Activated CD8-positive, alpha-beta T cell treated with anti-CD3 and anti-CD28 coated beads for 36 hours (primary cell): Measurements from ENCODE around the gene BCDIN3D. TPM values are rescaled to one million over a fixed set of nuclear protein-coding genes. Genes with fewer than 3 reads are reported as not detected.

Experiments
- ATAC-seq: fragments of 200-7000 bp; cut with Tn5 transposase; one replicate; pipeline ENCODE4 v1.10.0; 2021; ENCODE audit warnings: mild to moderate bottlenecking, moderate library complexity
- CTCF ChIA-PET: fragments of 350-600 bp; sonication (Branson Sonifier 250); formaldehyde crosslinking; loops from one replicate; lab custom pipeline; 2021; ENCODE audit warnings: antibody characterized with exemption; lab: Charles Lee
- POLR2A ChIA-PET: fragments of 350-600 bp; sonication (Branson Sonifier 250); formaldehyde crosslinking; loops from one replicate; lab custom pipeline; 2021; ENCODE audit warnings: antibody characterized with exemption; lab: Charles Lee
- DNase-seq: peaks from one replicate; pipeline ENCODE4 v3.0.0-alpha.2; 2020
- H3K27ac Mint-ChIP-seq: one replicate; pipeline ENCODE4 v1.8.0; 2021; ENCODE audit warnings: mild to moderate bottlenecking, mixed read lengths
- H3K27me3 Mint-ChIP-seq: one replicate; pipeline ENCODE4 v1.8.0; 2021; ENCODE audit warnings: mixed read lengths
- H3K36me3 Mint-ChIP-seq: one replicate; pipeline ENCODE4 v1.8.0; 2021; ENCODE audit warnings: low read depth, mixed read lengths
- H3K4me1 Mint-ChIP-seq: one replicate; pipeline ENCODE4 v1.8.0; 2021; ENCODE audit warnings: low read depth, mixed read lengths
- H3K4me3 Mint-ChIP-seq: one replicate; pipeline ENCODE4 v1.8.0; 2021; ENCODE audit warnings: mild to moderate bottlenecking, moderate library complexity, mixed read lengths
- H3K9me3 Mint-ChIP-seq: one replicate; pipeline ENCODE4 v1.8.0; 2021; ENCODE audit warnings: mixed read lengths
- intact Hi-C: fragments of 100-400 bp; cut with micrococcal nuclease; formaldehyde crosslinking; loops from one replicate; pipeline ENCODE4 v1.10.0; 2022
- total RNA-seq, 2 experiments: library from RNA; stranded (reverse); gene quantifications; one replicate each; pipeline ENCODE4 v1.2.3, GENCODE V29; 2021
- TF ChIP-seq, protein P1 (sequence below): fragments of 200-600 bp; IDR thresholded peaks from one replicate; pipeline ENCODE4 v1.8.0; 2022; ENCODE audit warnings: antibody characterized with exemption, mild to moderate bottlenecking

Gene BCDIN3D
- total RNA-seq, 2 experiments from 2014 or later = 5.0 to 5.3 TPM

- Mint-ChIP-seq H3K4me1 (peaks cover 44% of the 10 kb centered on the region), H3K9me3 (no peaks in the 10 kb centered on the region), H3K27me3 (no peaks in the 10 kb centered on the region), H3K27ac (no peak overlapping the region), H3K4me3 (no peak overlapping the region), H3K36me3 (peaks cover 4% of the 10 kb centered on the region)
- intact Hi-C loops = no loop called here
- TF ChIP-seq, protein P1, sequence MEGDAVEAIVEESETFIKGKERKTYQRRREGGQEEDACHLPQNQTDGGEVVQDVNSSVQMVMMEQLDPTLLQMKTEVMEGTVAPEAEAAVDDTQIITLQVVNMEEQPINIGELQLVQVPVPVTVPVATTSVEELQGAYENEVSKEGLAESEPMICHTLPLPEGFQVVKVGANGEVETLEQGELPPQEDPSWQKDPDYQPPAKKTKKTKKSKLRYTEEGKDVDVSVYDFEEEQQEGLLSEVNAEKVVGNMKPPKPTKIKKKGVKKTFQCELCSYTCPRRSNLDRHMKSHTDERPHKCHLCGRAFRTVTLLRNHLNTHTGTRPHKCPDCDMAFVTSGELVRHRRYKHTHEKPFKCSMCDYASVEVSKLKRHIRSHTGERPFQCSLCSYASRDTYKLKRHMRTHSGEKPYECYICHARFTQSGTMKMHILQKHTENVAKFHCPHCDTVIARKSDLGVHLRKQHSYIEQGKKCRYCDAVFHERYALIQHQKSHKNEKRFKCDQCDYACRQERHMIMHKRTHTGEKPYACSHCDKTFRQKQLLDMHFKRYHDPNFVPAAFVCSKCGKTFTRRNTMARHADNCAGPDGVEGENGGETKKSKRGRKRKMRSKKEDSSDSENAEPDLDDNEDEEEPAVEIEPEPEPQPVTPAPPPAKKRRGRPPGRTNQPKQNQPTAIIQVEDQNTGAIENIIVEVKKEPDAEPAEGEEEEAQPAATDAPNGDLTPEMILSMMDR = no peak
- CTCF ChIA-PET = interaction anchor here (0.9 to 7.7 kb wide), 4 partner anchors 15 to 84 kb away, joined by 3 to 67 read pairs (median 11); partner anchors contain the start of gene TMBIM6
- ATAC-seq (no peak), DNase-seq (no peak)
- POLR2A ChIA-PET = interaction anchor here (0.9 kb wide), 1 partner anchor 83 kb away, joined by 4 read pairs; the partner anchor contains the start of gene TMBIM6
Measured at GRCh38 chr12:49824895-49825294, 18.0 kb downstream of the BCDIN3D start.

DNA sequence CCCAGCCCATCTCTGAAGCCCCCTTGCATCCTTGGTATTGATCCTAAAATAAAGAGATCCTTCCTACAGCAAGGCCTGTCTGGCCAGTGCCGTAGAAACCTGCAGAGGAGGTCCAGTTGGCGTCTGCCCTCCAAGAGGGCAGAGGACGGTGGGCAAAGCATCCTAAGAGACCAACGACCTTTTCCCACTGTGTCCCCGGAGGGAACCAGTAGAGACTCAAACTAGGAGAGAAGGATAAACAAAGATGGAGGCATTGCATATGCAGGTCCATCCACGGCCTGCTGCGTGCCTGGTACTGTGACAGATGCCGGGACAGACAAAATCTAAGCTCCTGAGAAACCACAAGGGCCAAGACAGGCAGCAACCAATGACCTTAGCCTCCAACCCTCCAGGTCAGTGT, 18.5 kb downstream of the BCDIN3D start:
- Mint-ChIP-seq H3K9me3 (no peaks in the 10 kb centered on the region), H3K27me3 (no peaks in the 10 kb centered on the region), H3K27ac (no peak overlapping the region), H3K36me3 (peaks cover 4% of the 10 kb centered on the region), H3K4me3 (no peak overlapping the region), H3K4me1 (peaks cover 44% of the 10 kb centered on the region)
- TF ChIP-seq, protein P1 = no peak
- ChIA-PET POLR2A (no interaction called here), CTCF (interaction anchor here (0.9 to 7.7 kb wide), 4 partner anchors 15 to 83 kb away, joined by 3 to 67 read pairs (median 11); partner anchors contain the start of gene TMBIM6)
- ATAC-seq (no peak), DNase-seq (no peak)
- intact Hi-C loops = no loop called here

- TF ChIP-seq, protein P1 = no peak
- Mint-ChIP-seq H3K4me3 (no peak overlapping the region), H3K4me1 (peaks cover 40% of the 10 kb centered on the region), H3K36me3 (peaks cover 4% of the 10 kb centered on the region), H3K9me3 (no peaks in the 10 kb centered on the region), H3K27me3 (no peaks in the 10 kb centered on the region), H3K27ac (no peak overlapping the region)
- intact Hi-C loops = no loop called here
- DNase-seq = no peak
- CTCF ChIA-PET = interaction anchor here (1.3 kb wide), 1 partner anchor 83 kb away, joined by 3 read pairs; the partner anchor contains the start of gene TMBIM6
- POLR2A ChIA-PET = no interaction called here
- no peak for ATAC-seq
Measured at GRCh38 chr12:49823951-49824350, 19.0 kb downstream of the BCDIN3D start.

DNA sequence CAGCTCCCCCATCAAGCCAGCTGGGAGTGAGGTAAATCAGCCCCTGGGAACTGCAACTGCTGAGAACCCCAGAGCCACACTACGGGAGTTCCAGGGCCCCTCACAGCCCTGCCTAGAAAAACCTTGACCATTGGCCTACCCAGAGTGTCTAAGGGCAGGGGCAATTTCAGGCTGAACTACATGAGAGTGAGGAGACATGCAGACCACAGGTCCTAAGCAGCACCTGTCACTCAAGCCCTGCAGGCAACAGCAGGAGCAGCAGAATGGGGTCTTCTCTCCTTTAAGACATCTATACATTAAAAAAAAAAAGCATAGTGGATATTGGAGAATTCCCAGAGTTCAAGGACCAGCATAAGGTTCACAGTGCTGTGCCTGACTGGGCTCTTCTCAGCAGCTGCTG, 19.6 kb downstream of the BCDIN3D start:
- TF ChIP-seq, protein P1 = no peak
- Mint-ChIP-seq H3K27me3 (no peaks in the 10 kb centered on the region), H3K27ac (no peak overlapping the region), H3K36me3 (peaks cover 4% of the 10 kb centered on the region), H3K4me1 (peaks cover 36% of the 10 kb centered on the region), H3K9me3 (no peaks in the 10 kb centered on the region), H3K4me3 (no peak overlapping the region)
- intact Hi-C loops = no loop called here
- no peak for ATAC-seq
- no peak for DNase-seq
- ChIA-PET CTCF (interaction anchor here (1.7 kb wide), 1 partner anchor 18 kb away, joined by 3 read pairs; no protein-coding TSS in a partner anchor), POLR2A (no interaction called here)
